Thyroid gland (tissue), 4 donors: ENCODE measurements around the gene STAT6. TPM values are rescaled to one million over a fixed set of nuclear protein-coding genes. Genes with fewer than 3 reads are reported as not detected.

Experiments used
- DNase-seq, 2 donors: peaks; one replicate each; pipeline ENCODE4 v3.0.0-alpha.2; 2019
- H3K27ac ChIP-seq, 3 donors: fragments of 200-600 bp; sonication (generic); 1 replicate in 2 of 3; 2 replicates in 1 of 3; pipeline ENCODE4 v1.5.1; 2016 to 2019; ENCODE audit warnings: mild to moderate bottlenecking in 1 of 3, moderate library complexity in 1 of 3
- H3K27me3 ChIP-seq: fragments of 200-600 bp; sonication (generic); one replicate; pipeline ENCODE4 v1.5.1; 2019
- H3K36me3 ChIP-seq, 2 donors: fragments of 200-600 bp; sonication (generic); one replicate each; pipeline ENCODE4 v1.5.1; 2016 to 2019
- H3K4me1 ChIP-seq, 2 donors: fragments of 200-600 bp; sonication (generic); one replicate each; pipeline ENCODE4 v1.5.1; 2017 to 2019
- H3K4me3 ChIP-seq, 3 donors: fragments of 200-600 bp; sonication (generic); replicated peaks in 1 of 3; 1 replicate in 2 of 3; 2 replicates in 1 of 3; pipeline ENCODE4 v1.5.1; 2016; ENCODE audit warnings: mild to moderate bottlenecking in 1 of 3
- H3K9me3 ChIP-seq: fragments of 200-600 bp; sonication (generic); one replicate; pipeline ENCODE4 v1.5.1; 2017
- POLR2A ChIP-seq, 2 donors: fragments of 450-650 bp; IDR thresholded peaks; one replicate each; pipeline ENCODE4 v1.6.1; 2017; ENCODE audit warnings: antibody characterized with exemption in 2 of 2, mild to moderate bottlenecking in 2 of 2, moderate library complexity in 1 of 2
- WGBS, 2 donors: methylation state at CpG; one replicate each; pipeline ENCODE4 v1.1.5; 2017; 5-methylcytosine and 5-hydroxymethylcytosine counted together
- intact Hi-C: fragments of 100-400 bp; cut with DNase I; formaldehyde crosslinking; loops from one replicate; pipeline ENCODE4 v1.15.1; 2023
- total RNA-seq, 4 donors: library from RNA; depleted of rRNA; stranded (reverse); fragments of >200 nt; gene quantifications; one replicate each; pipeline ENCODE4 v1.2.3, GENCODE V29; 2016
- TF ChIP-seq, protein P1 (sequence below), 6 experiments: fragments of 200-600 bp in 3 of 6; fragments of 450-650 bp in 3 of 6; sonication (generic) in 3 of 6; IDR thresholded peaks; one replicate each; pipeline ENCODE4 v1.5.1; 2016 to 2019; ENCODE audit warnings: antibody characterized with exemption in 6 of 6, mild to moderate bottlenecking in 2 of 6, inconsistent platforms in 1 of 6, moderate library complexity in 1 of 6

STAT6 gene
- total RNA-seq, 4 donors from 2014 or later: 79.0 to 144 (median 89.8) TPM

DNA sequence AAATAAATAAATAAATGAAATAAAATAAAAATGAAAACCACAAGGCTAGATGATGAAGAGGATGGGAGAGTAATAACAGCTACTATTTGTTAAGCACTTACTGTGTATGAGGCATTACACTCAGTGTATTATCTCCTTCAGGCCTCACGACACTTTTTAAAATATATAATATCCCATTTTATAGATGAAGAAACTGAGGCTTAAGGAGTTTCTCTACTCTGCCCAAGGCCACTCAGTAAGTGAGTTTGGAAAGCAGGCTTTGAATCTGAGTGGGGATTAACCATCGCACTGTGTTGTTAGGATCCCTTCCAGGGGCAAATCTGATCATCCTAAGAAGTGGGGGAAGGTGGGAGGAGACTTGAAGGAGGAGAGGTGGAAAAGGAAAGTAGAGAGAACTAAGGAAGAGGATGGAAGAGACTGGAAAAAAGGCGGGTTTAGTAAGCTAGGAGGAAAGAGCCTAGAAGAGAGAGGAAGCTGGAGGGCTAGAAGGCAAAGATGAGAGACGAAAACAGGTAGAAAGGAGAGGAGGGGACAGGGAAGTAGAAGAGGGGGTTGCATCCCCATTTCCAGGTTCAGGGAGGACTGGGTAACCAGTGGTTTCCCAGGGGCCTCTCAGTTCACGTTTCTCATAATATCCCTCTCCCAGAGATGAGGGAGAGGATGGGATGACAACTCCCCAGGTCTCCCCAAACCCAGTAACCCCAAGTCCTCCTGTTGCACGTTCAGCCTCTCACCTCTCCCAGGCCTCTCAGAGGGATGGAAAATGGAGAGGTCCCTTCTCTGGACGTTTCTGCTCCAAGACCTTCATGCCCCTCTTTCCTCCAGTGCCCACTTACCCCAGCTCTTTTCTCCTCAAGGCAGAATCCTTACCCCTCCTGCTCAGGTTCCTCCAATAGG is 1.7 kb downstream of the STAT6 start:
- peak overlapping the region in 1 of 3 donors; percentile 74 for H3K4me3 ChIP-seq
- no peaks in the 10 kb centered on the region for H3K27me3 ChIP-seq
- no peak for DNase-seq
- H3K4me1 ChIP-seq: peaks cover 7 to 27% of the 10 kb centered on the region in 2 donors
- TF ChIP-seq, protein P1, sequence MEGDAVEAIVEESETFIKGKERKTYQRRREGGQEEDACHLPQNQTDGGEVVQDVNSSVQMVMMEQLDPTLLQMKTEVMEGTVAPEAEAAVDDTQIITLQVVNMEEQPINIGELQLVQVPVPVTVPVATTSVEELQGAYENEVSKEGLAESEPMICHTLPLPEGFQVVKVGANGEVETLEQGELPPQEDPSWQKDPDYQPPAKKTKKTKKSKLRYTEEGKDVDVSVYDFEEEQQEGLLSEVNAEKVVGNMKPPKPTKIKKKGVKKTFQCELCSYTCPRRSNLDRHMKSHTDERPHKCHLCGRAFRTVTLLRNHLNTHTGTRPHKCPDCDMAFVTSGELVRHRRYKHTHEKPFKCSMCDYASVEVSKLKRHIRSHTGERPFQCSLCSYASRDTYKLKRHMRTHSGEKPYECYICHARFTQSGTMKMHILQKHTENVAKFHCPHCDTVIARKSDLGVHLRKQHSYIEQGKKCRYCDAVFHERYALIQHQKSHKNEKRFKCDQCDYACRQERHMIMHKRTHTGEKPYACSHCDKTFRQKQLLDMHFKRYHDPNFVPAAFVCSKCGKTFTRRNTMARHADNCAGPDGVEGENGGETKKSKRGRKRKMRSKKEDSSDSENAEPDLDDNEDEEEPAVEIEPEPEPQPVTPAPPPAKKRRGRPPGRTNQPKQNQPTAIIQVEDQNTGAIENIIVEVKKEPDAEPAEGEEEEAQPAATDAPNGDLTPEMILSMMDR (IDR thresholded peaks at IDR 0.05): no peak
- peak overlapping the region; percentile 96 to 99 (median 99) for H3K27ac ChIP-seq
- no peaks in the 10 kb centered on the region for H3K9me3 ChIP-seq
- intact Hi-C loops: loop anchor here (5.0 to 10.0 kb wide), 2 partner anchors 42 to 105 kb away; partner anchors contain the start of gene ZBTB39
- 56 to 64% methylated on average over 7 of the region's 7 CpGs for WGBS, 2 donors
- H3K36me3 ChIP-seq: peaks cover 15 to 25% of the 10 kb centered on the region in 2 donors

DNA sequence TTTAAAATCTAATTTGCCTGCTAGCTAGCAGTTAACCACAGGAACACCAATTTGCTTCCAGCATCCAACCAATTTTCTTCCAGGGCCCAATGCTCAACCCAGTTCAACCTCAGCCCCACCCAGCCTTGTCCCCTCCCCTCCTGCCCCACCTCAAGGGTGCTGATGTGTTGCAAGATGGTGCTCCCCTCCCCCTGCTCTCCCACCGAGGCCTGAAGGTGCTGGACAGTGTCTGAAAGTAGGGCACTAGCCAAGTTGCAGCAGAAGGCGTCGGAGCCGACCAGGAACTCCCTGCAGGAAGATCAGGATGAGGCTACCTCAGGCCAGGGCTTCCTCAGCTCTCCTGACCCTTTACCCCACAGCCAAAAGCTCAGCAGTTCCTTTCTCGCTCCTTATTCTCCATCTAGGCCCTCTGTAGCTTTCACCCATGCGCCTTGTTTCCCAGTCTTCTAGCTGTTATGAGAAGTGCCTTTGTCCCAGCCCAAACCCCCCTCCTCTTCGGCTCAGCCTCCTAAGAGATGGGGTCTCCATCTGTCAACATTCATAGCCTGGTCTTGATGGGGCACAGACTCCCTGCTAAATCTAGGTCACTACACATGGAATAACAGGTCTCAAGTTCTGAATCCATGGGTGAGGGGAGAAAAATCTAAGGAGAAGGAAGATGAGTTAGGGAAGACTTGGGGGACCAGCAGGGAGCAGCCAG is 3.6 kb downstream of the STAT6 start:
- no peak overlapping the region for H3K4me3 ChIP-seq
- H3K9me3 ChIP-seq: no peaks in the 10 kb centered on the region
- intact Hi-C loops: no loop called here
- H3K27me3 ChIP-seq: no peaks in the 10 kb centered on the region
- peaks cover 20 to 30% of the 10 kb centered on the region in 2 donors for H3K36me3 ChIP-seq
- H3K27ac ChIP-seq: no peak overlapping the region
- TF ChIP-seq POLR2A (IDR thresholded peaks at IDR 0.05): no peak
- TF ChIP-seq, protein P1 (IDR thresholded peaks at IDR 0.05): no peak
- DNase-seq: no peak
- H3K4me1 ChIP-seq: peaks cover 7 to 26% of the 10 kb centered on the region in 2 donors
- 64 to 76% methylated on average over 7 of the region's 7 CpGs for WGBS, 2 donors

DNA sequence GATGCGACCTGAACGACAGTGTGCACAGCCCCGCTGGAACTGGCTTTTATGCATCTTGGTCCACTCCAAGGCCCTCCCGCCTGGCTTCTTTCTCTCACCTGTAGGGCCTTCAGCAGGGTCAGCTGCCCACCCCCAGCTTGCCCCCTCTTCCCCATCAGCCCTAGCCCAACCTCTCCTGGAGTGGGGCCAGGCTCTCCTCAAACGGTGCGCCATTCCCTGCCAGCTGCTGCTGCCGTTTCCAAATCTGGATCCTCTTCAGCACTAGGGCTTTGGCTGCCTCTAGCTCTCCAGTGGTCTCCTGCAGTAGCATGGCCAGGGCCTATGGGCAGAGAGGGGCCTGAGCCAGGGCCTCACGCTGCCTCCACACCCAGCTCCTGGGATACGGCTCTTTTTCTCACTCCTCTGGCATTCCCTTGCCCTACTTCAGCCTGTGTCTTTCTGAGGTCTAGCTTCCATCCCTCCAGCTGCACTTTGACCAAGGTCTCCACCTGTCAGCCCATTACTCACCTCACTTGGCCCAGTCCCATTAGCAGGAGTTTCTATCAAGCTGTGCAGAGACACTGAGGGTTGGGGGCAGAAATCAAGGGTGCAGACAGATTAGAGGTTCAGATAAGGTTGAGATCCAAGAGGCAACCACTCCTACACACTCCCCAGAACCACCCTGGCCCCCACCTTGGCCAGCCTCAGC is 5.0 kb downstream of the STAT6 start:
- no peak for DNase-seq
- WGBS, 2 donors: 84 to 86% methylated on average over 7 to 9 of the region's 9 CpGs
- H3K36me3 ChIP-seq: peaks cover 20 to 30% of the 10 kb centered on the region in 2 donors
- intact Hi-C loops: no loop called here
- H3K4me1 ChIP-seq: peaks cover 7 to 23% of the 10 kb centered on the region in 2 donors
- H3K27me3 ChIP-seq: no peaks in the 10 kb centered on the region
- H3K27ac ChIP-seq: no peak overlapping the region
- H3K9me3 ChIP-seq: no peaks in the 10 kb centered on the region
- H3K4me3 ChIP-seq: no peak overlapping the region
- TF ChIP-seq POLR2A (IDR thresholded peaks at IDR 0.05): no peak
- TF ChIP-seq, protein P1 (IDR thresholded peaks at IDR 0.05): no peak

DNA sequence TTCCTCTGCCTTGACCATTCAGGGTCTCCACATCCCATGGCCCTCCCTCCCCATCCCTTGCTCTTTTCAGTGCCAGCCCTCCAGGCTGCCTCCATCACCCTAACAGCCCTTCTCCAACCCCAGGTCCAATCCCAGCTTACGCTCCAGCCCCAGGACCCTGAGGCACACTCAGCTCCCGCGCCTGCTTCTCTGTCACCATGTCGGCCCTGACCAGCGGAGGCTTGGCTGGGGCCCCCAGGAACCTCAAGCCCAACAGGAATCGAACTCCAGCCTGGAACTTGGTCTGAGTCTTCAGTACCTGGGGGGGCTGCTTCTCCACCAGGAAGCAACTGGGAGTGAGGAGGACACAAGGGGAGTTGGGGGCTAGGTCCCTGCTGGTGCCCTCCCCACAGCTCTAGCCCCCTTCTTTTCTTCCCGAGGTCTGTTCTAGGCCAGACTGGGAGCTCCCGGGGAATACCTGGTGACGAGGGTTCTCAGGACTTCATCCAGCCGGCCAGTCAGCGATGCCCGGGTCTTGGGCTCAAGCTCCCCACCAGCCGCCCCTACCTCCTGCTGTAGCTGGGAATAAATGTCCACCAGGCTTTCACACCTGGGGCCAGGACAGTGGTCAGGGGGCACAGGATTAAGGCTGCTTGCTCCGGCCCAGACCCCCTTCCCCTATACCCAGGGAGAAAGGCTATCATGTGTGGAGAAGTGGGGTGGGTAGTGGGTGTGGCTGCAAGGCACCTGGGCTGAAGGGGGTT is 6.0 kb downstream of the STAT6 start:
- no peak for DNase-seq
- Histone ChIP-seq H3K4me1 (peaks cover 7 to 23% of the 10 kb centered on the region in 2 donors), H3K9me3 (no peaks in the 10 kb centered on the region), H3K27ac (no peak overlapping the region), H3K27me3 (no peaks in the 10 kb centered on the region), H3K36me3 (peaks cover 20 to 30% of the 10 kb centered on the region in 2 donors), H3K4me3 (no peak overlapping the region)
- intact Hi-C loops: no loop called here
- 93 to 96% methylated on average over 9 to 13 of the region's 14 CpGs for WGBS, 2 donors
- TF ChIP-seq POLR2A (IDR thresholded peaks at IDR 0.05): no peak
- TF ChIP-seq, protein P1 (IDR thresholded peaks at IDR 0.05): no peak
